ENCODE data around the gene SNX18.

SNX18 gene

DNA sequence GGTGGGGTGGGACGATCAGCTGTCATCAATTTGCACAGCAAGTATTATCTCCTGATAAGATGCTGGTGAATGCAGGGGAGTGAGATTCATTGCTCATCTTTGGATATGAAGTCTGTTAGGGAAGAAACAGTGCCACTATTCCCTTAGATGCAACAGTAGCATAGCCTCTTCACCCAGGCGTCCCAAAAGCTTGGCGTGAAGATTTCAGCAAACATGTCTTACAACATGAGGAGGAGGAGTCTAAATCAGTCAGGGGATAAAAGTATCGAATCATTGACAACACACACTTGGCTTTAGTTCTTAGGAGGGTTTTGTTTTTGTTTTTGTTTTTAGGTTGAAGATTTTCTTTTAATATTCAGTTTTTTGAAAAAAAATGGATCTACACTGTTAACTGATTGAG lies 26.5 kb downstream of the SNX18 start:
- DNase-seq = no peak

DNA sequence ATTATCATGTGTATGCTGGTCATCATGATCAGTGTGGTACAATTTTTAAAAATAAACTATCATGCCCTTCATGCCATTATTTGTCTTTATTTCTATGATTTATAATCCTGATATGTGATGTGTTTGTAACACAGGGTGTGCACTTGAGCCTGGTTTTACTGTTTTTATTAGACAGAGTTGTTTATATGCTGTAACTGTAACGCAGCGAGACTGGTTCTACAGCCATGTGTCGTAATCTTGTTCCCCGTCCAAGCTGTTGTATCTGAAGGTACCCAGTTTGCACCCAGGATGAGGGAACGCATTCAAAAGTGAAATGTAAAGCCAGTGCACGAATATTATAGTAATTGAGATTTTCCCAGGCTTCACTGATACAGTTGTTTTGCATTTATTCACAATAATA lies 28.2 kb downstream of the SNX18 start:
- no peak for DNase-seq

DNA sequence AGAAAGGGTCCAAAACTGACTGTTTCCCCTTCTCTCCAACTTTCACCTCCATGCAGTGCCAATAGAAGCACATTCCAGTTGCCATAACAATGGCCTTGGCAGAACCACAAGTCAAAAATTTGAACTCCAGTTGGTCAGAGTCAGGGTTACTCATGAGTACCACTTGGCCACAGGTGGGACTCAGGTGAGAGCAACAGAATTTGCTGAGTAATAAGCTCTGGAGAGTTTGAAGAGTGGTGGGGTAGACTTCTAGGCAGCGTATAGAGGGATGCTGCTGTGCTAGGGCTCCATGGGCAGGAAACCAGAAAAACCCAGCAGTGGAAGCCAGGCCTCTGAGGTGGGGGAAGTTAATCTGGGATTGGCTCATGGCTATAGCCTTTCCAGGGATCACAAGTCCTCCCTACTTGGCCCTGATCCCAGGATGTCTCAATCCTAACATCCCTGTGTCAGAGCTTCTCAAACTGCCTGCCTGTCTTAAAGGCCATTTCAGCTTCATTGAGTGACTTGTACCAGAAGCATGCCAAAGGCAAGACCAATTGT lies 30.2 kb downstream of the SNX18 start:
- no peak for DNase-seq

DNA sequence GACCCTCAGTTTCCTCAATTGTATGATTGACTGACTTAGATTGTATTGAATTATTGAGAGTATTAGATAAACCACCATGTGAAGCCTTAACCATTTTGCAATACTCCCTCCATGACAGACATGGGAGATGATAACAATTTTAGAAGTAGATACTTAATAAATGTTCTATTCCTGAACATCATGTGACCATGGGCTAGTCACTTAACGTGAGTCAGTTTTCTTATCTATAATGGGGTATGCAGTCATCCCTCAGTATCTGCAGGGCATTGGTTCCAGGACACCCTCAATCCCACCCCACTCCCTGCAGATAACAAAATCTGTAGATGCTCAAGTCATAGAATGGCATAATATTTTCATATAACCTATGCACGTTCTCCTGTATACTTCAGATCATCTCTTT lies 31.0 kb downstream of the SNX18 start:
- peak; percentile 39 for DNase-seq

- no peak for DNase-seq
Observed at GRCh38 chr5:54551292-54551691, 33.7 kb downstream of the SNX18 start.

- DNase-seq = no peak
Observed at GRCh38 chr5:54551926-54552325, 34.4 kb downstream of the SNX18 start.

DNA sequence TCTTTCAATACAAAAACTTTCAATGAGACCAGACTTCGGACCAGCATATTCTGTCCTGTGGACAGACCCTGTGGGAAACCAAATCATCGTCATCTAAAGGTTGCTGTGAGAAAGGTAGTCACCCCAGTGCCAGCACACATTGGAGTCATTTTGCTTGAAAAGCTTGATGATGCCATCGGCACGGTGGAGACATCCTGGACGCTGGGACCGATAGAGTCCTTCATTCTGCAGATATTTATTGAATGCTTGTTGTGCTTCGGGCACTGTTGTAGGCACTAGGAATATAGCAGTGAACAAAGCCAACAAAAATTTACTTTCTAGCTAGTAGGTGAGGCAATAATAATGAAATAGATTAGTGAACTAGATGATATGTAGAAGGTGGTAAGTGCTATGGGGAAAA lies 34.9 kb downstream of the SNX18 start:
- no peak for DNase-seq

GRCh38 chr5:54553659-54554207 lies 36.2 kb downstream of the SNX18 start:
- no peak for DNase-seq

DNA sequence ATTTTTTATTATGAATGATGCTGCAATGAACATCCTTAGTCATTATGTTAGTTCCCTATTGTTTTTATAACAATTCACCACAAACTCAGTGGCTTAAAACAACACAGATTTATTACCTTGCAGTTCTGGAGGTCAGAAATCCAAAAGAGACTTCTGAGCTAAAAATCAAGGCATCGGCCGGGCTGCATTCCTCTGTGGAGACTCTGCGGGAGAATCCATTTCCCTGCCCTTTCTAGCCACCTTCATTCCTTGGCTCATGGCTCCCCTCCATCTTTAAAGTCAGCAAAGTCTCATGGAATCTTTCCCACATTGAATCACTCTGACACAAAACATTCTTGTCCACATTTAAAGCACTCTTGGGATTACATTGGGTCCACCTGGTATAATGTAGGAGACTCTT lies 38.6 kb downstream of the SNX18 start:
- DNase-seq = no peak

DNA sequence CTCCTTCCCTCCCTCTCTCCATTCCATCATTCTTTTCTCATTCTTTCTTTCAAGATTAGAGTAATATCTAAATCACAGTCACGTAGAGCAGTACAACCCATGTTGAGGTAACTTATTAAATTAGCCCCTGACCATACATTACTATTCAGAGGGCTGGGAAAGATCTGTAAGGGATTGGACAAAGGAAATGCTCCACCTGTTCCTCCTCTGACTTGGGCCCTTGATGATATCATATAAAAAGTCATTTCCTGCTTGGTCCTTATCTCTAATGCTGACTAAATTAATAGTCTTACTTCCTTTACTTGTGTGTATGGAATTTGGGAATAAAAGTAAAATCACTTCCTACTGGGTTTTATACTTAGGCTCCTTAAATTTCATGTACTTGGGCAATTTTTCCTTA lies 40.8 kb downstream of the SNX18 start:
- DNase-seq = no peak

- DNase-seq = no peak
Observed at GRCh38 chr5:54561651-54562050, 44.1 kb downstream of the SNX18 start.

GRCh38 chr5:54563083-54563761 lies 45.7 kb downstream of the SNX18 start:
- DNase-seq = no peak

DNA sequence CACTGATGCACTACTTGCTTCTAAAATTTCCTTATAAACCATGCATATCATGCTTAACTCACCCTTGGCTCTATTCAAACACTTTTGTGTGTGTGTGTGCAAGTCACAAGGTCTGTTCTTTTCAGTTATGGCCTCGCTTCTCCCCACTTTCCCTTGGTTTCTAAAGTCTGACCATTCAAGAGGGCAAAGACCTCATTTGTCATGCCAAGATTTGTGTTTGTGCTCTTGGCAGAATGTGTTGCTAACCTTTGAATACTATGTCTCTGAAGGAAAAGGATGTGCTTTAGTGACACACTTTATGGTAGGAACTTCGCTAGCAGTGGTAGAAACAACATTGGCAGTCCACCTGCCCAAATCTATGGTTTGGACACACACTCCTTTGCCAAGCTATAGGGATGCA lies 50.4 kb downstream of the SNX18 start:
- DNase-seq = no peak

DNA sequence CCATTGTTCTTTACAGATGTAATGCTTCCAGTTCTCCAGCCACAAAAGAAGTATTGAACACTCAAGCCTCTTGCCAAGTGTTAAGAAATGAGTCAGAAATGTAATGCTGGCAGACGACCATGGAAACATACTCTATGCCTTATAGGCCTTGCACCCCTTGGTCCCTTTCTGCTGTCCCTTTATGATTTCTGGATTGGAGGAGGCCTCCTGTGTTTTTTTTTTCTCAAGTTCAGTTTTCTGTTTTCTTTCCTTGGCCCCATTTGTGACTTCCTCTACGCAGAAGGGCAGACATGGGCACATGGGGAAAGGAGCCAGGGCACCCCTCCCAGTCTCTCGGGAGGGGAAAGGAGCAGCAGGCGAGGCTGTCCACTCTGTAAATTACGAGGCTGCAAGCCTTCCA lies 53.4 kb downstream of the SNX18 start:
- DNase-seq = no peak

GRCh38 chr5:54571462-54571861 lies 53.9 kb downstream of the SNX18 start:
- DNase-seq = no peak

- no peak for DNase-seq
Observed at GRCh38 chr5:54573812-54574489, 56.4 kb downstream of the SNX18 start.

GRCh38 chr5:54577528-54577927 lies 60.0 kb downstream of the SNX18 start:
- DNase-seq = no peak

- DNase-seq = no peak
Observed at GRCh38 chr5:54577937-54578653, 60.5 kb downstream of the SNX18 start.

DNA sequence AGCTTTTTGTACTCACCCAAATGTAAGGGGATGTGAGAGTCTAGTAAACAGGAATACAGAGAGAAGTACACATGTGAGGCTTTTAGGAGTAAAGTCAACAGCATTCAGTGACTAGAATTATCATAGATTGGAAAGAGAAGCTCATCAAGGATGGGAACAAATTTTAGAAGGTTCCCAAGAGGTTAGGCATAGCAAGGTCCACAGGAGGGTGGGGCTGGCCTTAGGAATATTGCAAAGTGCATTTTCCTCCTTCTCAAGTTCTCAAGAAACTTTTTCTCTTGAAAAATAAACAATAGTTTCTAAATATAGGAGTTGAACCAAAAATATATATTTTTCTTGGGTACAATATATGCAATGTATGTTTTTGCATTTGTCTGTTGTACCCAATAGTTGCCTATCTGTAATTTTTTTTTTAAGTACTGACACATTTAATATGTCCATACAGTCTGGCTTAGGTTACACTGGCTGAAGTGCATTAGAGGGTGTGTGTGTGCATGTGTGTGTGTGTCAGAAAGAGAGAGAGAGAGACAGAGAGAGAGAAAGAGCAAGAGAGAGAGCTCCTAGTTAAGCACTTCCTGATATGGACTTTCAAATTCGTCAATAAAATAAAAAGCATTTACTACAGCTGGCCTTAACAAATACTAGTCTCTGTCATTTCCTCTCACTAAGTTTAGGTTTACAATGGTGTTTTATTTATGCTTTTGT lies 62.2 kb downstream of the SNX18 start:
- no peak for DNase-seq

GRCh38 chr5:54580997-54581811 lies 63.6 kb downstream of the SNX18 start:
- peak; percentile 69 for DNase-seq

DNA sequence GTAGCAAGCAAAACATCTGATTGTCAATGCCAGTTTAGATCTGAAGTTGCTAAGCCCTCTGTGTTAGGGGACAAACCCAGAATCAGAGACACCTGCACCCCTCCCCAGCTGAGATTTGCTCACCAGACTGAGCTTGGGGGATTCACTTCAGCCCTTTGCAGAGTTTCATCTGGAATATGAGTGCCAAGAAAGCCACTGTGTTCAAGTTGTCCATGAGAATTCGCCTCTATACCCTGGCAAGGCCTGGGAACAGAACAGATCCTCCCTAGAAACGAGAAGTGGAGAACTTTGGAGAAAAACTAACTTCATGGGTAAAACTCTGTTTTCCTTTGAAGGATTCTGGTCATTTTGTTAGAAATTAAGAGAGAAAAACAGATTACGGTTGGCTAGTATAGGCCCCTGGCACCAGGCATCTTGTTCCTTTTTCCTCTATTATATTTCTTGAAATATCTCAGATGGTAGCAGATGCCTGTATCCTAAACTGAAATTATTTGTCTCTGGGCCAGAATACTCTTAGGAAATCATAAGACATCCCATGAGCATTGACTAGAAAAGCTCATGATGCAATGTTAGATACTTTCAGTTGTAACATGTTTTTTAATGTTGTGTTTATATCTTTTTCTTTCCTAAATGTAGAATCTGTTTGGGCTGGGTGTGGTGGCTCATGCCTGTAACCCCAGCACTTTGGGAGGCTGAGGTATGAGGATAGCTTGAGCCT lies 64.4 kb downstream of the SNX18 start:
- no peak for DNase-seq
